K562 (cell line): ENCODE results near the gene BTAF1.

Experiments used
- ATF1 ChIP-seq, 2 experiments: fragments of 450-650 bp in 1 of 2; IDR thresholded peaks; 2 replicates each; pipeline ENCODE4 v1.6.1; 2016; ENCODE audit warnings: missing compliant biosample characterization in 1 of 2, missing genetic modification characterization in 1 of 2
- CSDE1 ChIP-seq, 2 experiments: fragments of 450-650 bp; IDR thresholded peaks; 2 replicates each; pipeline ENCODE4 v1.6.1; 2016; ENCODE audit warnings: mild to moderate bottlenecking in 1 of 2
- MXI1 ChIP-seq: IDR thresholded peaks from 2 replicates; pipeline ENCODE4 v1.6.1; 2011; ENCODE audit warnings: low read depth, mild to moderate bottlenecking, improper control_type of control experiment, low read length
- RAD21 ChIP-seq, 2 experiments: fragments of 250-450 bp in 1 of 2; fragments of 450-650 bp in 1 of 2; sonication (Bioruptor Pico) in 1 of 2; formaldehyde crosslinking in 1 of 2; IDR thresholded peaks in 1 of 2; conservative IDR thresholded peaks in 1 of 2; 2 replicates each; pipeline versions ENCODE4 v1.4.0 to v1.8.0; 2020 to 2022; ENCODE audit warnings: mild to moderate bottlenecking in 2 of 2, moderate library complexity in 1 of 2
- TF ChIP-seq, protein P1 (sequence below), 3 experiments: IDR thresholded peaks in 2 of 3; conservative IDR thresholded peaks in 1 of 3; 2 replicates each; pipeline ENCODE4 v1.5.1; 2011 to 2012; ENCODE audit warnings: low read length in 3 of 3, mild to moderate bottlenecking in 3 of 3, control low read depth in 2 of 3, improper control_type of control experiment in 1 of 3, inconsistent platforms in 1 of 3, low read depth in 1 of 3, mixed read lengths in 1 of 3, moderate library complexity in 1 of 3; ENCODE audit not compliant: insufficient read depth in 2 of 3

DNA sequence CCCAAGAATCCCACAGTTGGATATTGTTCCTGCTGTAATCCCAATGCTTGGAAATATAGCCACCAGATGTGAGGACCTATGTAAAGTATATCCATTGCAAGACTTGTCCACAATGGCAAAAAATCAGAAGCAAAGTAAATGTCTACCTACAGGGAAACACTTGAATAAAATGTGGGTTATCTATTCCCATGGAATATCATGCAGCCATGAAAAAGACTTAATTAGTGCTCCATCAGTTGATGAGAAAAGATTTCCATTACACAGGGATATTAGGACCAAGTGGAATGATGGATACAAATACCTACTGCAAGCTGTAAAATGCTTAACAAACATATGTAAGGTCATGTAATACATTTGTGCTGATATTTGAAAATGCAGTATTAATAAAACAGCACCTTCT is 131.2 kb downstream of the BTAF1 start:
- TF ChIP-seq ATF1 (CRISPR knock-in tag; IDR thresholded peaks at IDR 0.05), result no peak
- no peak for TF ChIP-seq ATF1 (tag; IDR thresholded peaks at IDR 0.05)
- no peak for TF ChIP-seq MXI1
- TF ChIP-seq, protein P1, sequence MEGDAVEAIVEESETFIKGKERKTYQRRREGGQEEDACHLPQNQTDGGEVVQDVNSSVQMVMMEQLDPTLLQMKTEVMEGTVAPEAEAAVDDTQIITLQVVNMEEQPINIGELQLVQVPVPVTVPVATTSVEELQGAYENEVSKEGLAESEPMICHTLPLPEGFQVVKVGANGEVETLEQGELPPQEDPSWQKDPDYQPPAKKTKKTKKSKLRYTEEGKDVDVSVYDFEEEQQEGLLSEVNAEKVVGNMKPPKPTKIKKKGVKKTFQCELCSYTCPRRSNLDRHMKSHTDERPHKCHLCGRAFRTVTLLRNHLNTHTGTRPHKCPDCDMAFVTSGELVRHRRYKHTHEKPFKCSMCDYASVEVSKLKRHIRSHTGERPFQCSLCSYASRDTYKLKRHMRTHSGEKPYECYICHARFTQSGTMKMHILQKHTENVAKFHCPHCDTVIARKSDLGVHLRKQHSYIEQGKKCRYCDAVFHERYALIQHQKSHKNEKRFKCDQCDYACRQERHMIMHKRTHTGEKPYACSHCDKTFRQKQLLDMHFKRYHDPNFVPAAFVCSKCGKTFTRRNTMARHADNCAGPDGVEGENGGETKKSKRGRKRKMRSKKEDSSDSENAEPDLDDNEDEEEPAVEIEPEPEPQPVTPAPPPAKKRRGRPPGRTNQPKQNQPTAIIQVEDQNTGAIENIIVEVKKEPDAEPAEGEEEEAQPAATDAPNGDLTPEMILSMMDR (IDR thresholded peaks at IDR 0.05 in 2 of 3, conservative IDR thresholded peaks at IDR 0.05 in 1 of 3; ENCODE audit: insufficient read depth in 2 of 3, low read depth in 1 of 3, low read length in 3 of 3), result no peak
- no peak for TF ChIP-seq RAD21 (CRISPR knock-in tag; conservative IDR thresholded peaks at IDR 0.05 in 1 of 2, IDR thresholded peaks at IDR 0.05 in 1 of 2)
- TF ChIP-seq CSDE1 (IDR thresholded peaks at IDR 0.05), result no peak
